ENCODE data around the gene BRAP.

GRCh38 chr12:111607239-111607638 lies 78.5 kb downstream of the BRAP start:
- no peak for TF ChIP-seq POLR2A (IDR thresholded peaks at IDR 0.05)
- no peak for TF ChIP-seq CTCF (IDR thresholded peaks at IDR 0.05 in 8 of 11, conservative IDR thresholded peaks at IDR 0.05 in 3 of 11)
- no peak for TF ChIP-seq POLR2AphosphoS5 (IDR thresholded peaks at IDR 0.05)

Data from spleen (tissue), 7 donors.